ENCODE results near the gene ARF1.

The ARF1 gene

GRCh38 chr1:228082918-228083870 is 686 bp downstream of the ARF1 start:
- Histone ChIP-seq H2AFZ (ENCODE audit: low read depth, low read length, severe bottlenecking) (no peak overlapping the region), H4K20me1 (ENCODE audit: low read depth, low read length) (peaks cover 32% of the 10 kb centered on the region), H3K36me3 (ENCODE audit: low read length) (no peaks in the 10 kb centered on the region), H3K27ac (ENCODE audit: low read depth, low read length) (peak overlapping the region; percentile 66), H3K79me2 (ENCODE audit: insufficient read depth, low read length) (peaks cover 78% of the 10 kb centered on the region), H3K9ac (ENCODE audit: low read length) (peak overlapping the region; percentile 98), H3K9me2 (replicated peaks; ENCODE audit: insufficient read depth, low read length) (no peaks in the 10 kb centered on the region), H3K4me2 (ENCODE audit: low read depth, low read length, poor library complexity, severe bottlenecking) (peak overlapping the region; percentile 77), H3K9me3 (ENCODE audit: insufficient read depth, low read length) (no peaks in the 10 kb centered on the region), H3F3A (ENCODE audit: insufficient read depth) (no peaks in the 10 kb centered on the region), H3K27me3 (ENCODE audit: low read length) (no peaks in the 10 kb centered on the region), H3K4me3 (ENCODE audit: insufficient read depth, low read length, poor library complexity, severe bottlenecking) (peak overlapping the region; percentile 86)
- TF ChIP-seq, protein P1, sequence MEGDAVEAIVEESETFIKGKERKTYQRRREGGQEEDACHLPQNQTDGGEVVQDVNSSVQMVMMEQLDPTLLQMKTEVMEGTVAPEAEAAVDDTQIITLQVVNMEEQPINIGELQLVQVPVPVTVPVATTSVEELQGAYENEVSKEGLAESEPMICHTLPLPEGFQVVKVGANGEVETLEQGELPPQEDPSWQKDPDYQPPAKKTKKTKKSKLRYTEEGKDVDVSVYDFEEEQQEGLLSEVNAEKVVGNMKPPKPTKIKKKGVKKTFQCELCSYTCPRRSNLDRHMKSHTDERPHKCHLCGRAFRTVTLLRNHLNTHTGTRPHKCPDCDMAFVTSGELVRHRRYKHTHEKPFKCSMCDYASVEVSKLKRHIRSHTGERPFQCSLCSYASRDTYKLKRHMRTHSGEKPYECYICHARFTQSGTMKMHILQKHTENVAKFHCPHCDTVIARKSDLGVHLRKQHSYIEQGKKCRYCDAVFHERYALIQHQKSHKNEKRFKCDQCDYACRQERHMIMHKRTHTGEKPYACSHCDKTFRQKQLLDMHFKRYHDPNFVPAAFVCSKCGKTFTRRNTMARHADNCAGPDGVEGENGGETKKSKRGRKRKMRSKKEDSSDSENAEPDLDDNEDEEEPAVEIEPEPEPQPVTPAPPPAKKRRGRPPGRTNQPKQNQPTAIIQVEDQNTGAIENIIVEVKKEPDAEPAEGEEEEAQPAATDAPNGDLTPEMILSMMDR (IDR thresholded peaks at IDR 0.05; ENCODE audit: insufficient read depth, low read length, poor library complexity, severe bottlenecking) = no peak

DNA sequence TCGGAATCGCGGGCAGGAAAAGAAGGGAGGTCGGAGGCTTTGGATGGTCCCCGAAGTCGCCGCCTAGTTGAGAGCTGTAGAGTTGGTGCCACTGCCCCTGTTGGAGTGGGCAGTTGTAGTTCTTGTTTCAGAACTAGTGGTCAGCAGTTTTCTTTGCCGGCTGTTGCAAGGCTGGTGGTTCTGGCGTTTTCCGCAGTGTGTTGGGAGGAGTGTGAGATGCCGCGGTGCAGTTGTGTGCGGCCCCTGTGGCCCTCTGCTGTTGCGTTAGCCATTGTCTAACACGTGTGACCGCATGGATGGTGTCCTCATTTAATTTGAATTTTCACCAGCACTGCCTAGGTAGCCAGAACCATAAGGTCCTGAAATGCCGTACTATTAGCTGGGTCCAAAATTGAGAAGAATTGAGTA is 1.4 kb downstream of the ARF1 start:
- Histone ChIP-seq H3F3A (ENCODE audit: insufficient read depth) (no peaks in the 10 kb centered on the region), H3K27ac (ENCODE audit: low read depth, low read length) (no peak overlapping the region), H3K4me3 (ENCODE audit: insufficient read depth, low read length, poor library complexity, severe bottlenecking) (peak overlapping the region; percentile 86), H3K27me3 (ENCODE audit: low read length) (no peaks in the 10 kb centered on the region), H3K4me2 (ENCODE audit: low read depth, low read length, poor library complexity, severe bottlenecking) (peak overlapping the region; percentile 77), H3K79me2 (ENCODE audit: insufficient read depth, low read length) (peaks cover 85% of the 10 kb centered on the region), H3K9me3 (ENCODE audit: insufficient read depth, low read length) (no peaks in the 10 kb centered on the region), H3K9me2 (replicated peaks; ENCODE audit: insufficient read depth, low read length) (no peaks in the 10 kb centered on the region), H3K36me3 (ENCODE audit: low read length) (no peaks in the 10 kb centered on the region), H2AFZ (ENCODE audit: low read depth, low read length, severe bottlenecking) (no peak overlapping the region), H4K20me1 (ENCODE audit: low read depth, low read length) (peaks cover 32% of the 10 kb centered on the region), H3K9ac (ENCODE audit: low read length) (peak overlapping the region; percentile 98)
- TF ChIP-seq, protein P1 (IDR thresholded peaks at IDR 0.05; ENCODE audit: insufficient read depth, low read length, poor library complexity, severe bottlenecking) = no peak
- TF ChIP-seq EZH2phosphoT487 (conservative IDR thresholded peaks at IDR 0.05; ENCODE audit: low read length) = no peak

DNA sequence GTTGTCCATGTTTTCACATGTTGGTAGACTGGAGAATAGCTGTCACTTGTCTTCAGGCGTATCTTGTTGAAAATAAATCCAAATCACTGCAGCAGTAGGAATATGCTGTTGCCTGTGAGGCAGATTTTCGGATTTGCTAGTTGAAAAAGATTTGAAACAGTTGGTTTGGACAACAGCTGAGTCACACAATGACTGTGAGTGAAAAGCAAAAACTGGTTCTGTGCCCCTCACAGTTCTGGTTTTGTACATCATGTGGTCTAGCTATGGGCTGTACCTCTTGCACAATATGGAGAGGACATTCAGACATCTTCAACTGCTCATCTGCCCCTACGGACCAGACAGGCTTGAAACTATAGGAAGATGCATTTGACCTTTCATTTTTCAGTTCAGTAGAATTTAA is 1.8 kb downstream of the ARF1 start:
- Histone ChIP-seq H3K36me3 (ENCODE audit: low read length) (no peaks in the 10 kb centered on the region), H3K27ac (ENCODE audit: low read depth, low read length) (no peak overlapping the region), H3K79me2 (ENCODE audit: insufficient read depth, low read length) (peaks cover 90% of the 10 kb centered on the region), H4K20me1 (ENCODE audit: low read depth, low read length) (peaks cover 32% of the 10 kb centered on the region), H3K27me3 (ENCODE audit: low read length) (no peaks in the 10 kb centered on the region), H3K9me3 (ENCODE audit: insufficient read depth, low read length) (no peaks in the 10 kb centered on the region), H3K9me2 (replicated peaks; ENCODE audit: insufficient read depth, low read length) (no peaks in the 10 kb centered on the region), H3K9ac (ENCODE audit: low read length) (peak overlapping the region; percentile 98), H2AFZ (ENCODE audit: low read depth, low read length, severe bottlenecking) (no peak overlapping the region), H3F3A (ENCODE audit: insufficient read depth) (no peaks in the 10 kb centered on the region), H3K4me2 (ENCODE audit: low read depth, low read length, poor library complexity, severe bottlenecking) (peak overlapping the region; percentile 77), H3K4me3 (ENCODE audit: insufficient read depth, low read length, poor library complexity, severe bottlenecking) (peak overlapping the region; percentile 86)
- TF ChIP-seq EZH2phosphoT487 (conservative IDR thresholded peaks at IDR 0.05; ENCODE audit: low read length) = no peak
- TF ChIP-seq, protein P1 (IDR thresholded peaks at IDR 0.05; ENCODE audit: insufficient read depth, low read length, poor library complexity, severe bottlenecking) = no peak

All from SU-DHL-6 (cell line).